Gastrocnemius medialis (tissue), 4 donors: ENCODE results near the gene SPRR5. TPM values are rescaled to one million over a fixed set of nuclear protein-coding genes. Genes with fewer than 3 reads are reported as not detected.

Source experiments
- total RNA-seq, 4 donors: library from RNA; depleted of rRNA; stranded (reverse); fragments of >200 nt; gene quantifications; one replicate each; pipeline versions ENCODE4 v1.1.0 to v1.2.3, GENCODE V29; 2016

Gene SPRR5
- total RNA-seq, 4 donors from 2014 or later, result not detected

Other genes starting within 250 kb of the SPRR5 start
- not detected for gene LCE2A, start 248.9 kb upstream of the SPRR5 start, total RNA-seq
- gene LCE4A, start 239.0 kb upstream of the SPRR5 start, total RNA-seq, result not detected
- gene KPRP, start 189.2 kb upstream of the SPRR5 start, total RNA-seq, result not detected
- not detected for gene LCE1F, start 172.1 kb upstream of the SPRR5 start, total RNA-seq
- not detected for gene LCE1E, start 160.9 kb upstream of the SPRR5 start, total RNA-seq
- not detected for gene LCE1D, start 150.5 kb upstream of the SPRR5 start, total RNA-seq
- gene LCE1C, start 140.6 kb upstream of the SPRR5 start, total RNA-seq, result not detected
- not detected for gene LCE1B, start 135.2 kb upstream of the SPRR5 start, total RNA-seq
- not detected for gene LCE1A, start 119.7 kb upstream of the SPRR5 start, total RNA-seq
- gene LCE6A, start 104.3 kb upstream of the SPRR5 start, total RNA-seq, result not detected
- not detected for gene LCE7A, start 87.2 kb upstream of the SPRR5 start, total RNA-seq
- gene SMCP, start 68.9 kb upstream of the SPRR5 start, total RNA-seq, result not detected
- gene IVL, start 38.7 kb upstream of the SPRR5 start, total RNA-seq, result not detected
- gene SPRR4, start 23.4 kb downstream of the SPRR5 start, total RNA-seq, result not detected
- gene SPRR1A, start 36.9 kb downstream of the SPRR5 start, total RNA-seq, result not detected
- gene SPRR3, start 54.5 kb downstream of the SPRR5 start, total RNA-seq, result not detected
- not detected for gene SPRR1B, start 84.0 kb downstream of the SPRR5 start, total RNA-seq
- gene SPRR2D, start 93.9 kb downstream of the SPRR5 start, total RNA-seq, result not detected
- not detected for gene SPRR2A, start 110.3 kb downstream of the SPRR5 start, total RNA-seq
- gene SPRR2B, start 124.4 kb downstream of the SPRR5 start, total RNA-seq, result not detected
- gene SPRR2E, start 147.3 kb downstream of the SPRR5 start, total RNA-seq, result not detected
- not detected for gene SPRR2F, start 166.3 kb downstream of the SPRR5 start, total RNA-seq
- gene SPRR2G, start 203.7 kb downstream of the SPRR5 start, total RNA-seq, result not detected